Measurements from ENCODE around the gene ZNF865. TPM values are rescaled to one million over a fixed set of nuclear protein-coding genes. Genes with fewer than 3 reads are reported as not detected.

ZNF865 gene
- polyA plus RNA-seq, 1 donor (not counting 4 experiments of a cell fraction or from before 2014, with no cell fraction given), result 1.1 TPM

DNA sequence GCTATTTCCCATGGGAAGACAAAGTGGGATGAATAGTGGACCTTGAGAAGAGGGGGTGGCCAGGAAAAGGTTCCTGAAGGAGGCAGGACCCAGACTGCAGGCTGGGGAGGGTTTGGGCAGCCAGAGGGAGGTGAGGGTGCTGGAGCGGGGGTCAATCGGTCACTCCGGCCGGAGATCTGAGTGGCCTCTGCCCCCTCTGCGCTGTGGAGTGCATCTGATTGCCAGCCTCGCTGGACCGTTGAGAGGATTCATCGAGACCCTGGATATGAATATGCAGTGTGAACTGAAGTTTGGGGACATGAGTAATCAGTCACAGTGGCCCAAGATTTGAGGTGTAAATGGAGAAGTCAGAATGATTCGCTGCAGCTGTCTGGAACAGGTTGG is 29.9 kb downstream of the ZNF865 start:
- Histone ChIP-seq H3K9me3 (ENCODE audit: control insufficient read depth, low read depth, low read length) (no peaks in the 10 kb centered on the region), H3K36me3 (ENCODE audit: control insufficient read depth in 2 of 2, extremely low read depth in 1 of 2, insufficient read depth in 2 of 2, low read length in 2 of 2) (peaks cover 0 to 2% of the 10 kb centered on the region in 2 experiments), H3K4me2 (ENCODE audit: control insufficient read depth, extremely low read depth, insufficient read depth, low read depth, low read length) (peak overlapping the region; percentile 98), H3K4me3 (ENCODE audit: control insufficient read depth in 2 of 3, extremely low read depth in 1 of 3, insufficient read depth in 2 of 3, low read depth in 1 of 3, low read length in 3 of 3) (peak overlapping the region; percentile 88 to 99 (median 95)), H2AFZ (ENCODE audit: control insufficient read depth, low read length) (peak overlapping the region; percentile 76), H3K79me2 (ENCODE audit: control insufficient read depth, insufficient read depth, low read length) (peaks cover 34% of the 10 kb centered on the region), H3K4me1 (ENCODE audit: control insufficient read depth, extremely low read depth, insufficient read depth, low read length) (peaks cover 19% of the 10 kb centered on the region), H3K27me3 (ENCODE audit: control insufficient read depth, extremely low read depth, insufficient read depth, low read length) (no peaks in the 10 kb centered on the region), H3K9ac (ENCODE audit: control insufficient read depth, extremely low read depth, insufficient read depth, low read length) (peak overlapping the region; percentile 99), H3K9me1 (ENCODE audit: control insufficient read depth, extremely low read depth, insufficient read depth, low read length) (peaks cover 2% of the 10 kb centered on the region), H3K27ac (ENCODE audit: control insufficient read depth, insufficient read depth, low read length) (peak overlapping the region; percentile 94), H4K20me1 (ENCODE audit: control insufficient read depth, extremely low read depth, insufficient read depth, low read length) (no peaks in the 10 kb centered on the region)
- no peak for DNase-seq (ENCODE audit: low read depth, low spot score)
- FAIRE-seq, result no peak
- TF ChIP-seq, protein P1, sequence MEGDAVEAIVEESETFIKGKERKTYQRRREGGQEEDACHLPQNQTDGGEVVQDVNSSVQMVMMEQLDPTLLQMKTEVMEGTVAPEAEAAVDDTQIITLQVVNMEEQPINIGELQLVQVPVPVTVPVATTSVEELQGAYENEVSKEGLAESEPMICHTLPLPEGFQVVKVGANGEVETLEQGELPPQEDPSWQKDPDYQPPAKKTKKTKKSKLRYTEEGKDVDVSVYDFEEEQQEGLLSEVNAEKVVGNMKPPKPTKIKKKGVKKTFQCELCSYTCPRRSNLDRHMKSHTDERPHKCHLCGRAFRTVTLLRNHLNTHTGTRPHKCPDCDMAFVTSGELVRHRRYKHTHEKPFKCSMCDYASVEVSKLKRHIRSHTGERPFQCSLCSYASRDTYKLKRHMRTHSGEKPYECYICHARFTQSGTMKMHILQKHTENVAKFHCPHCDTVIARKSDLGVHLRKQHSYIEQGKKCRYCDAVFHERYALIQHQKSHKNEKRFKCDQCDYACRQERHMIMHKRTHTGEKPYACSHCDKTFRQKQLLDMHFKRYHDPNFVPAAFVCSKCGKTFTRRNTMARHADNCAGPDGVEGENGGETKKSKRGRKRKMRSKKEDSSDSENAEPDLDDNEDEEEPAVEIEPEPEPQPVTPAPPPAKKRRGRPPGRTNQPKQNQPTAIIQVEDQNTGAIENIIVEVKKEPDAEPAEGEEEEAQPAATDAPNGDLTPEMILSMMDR (optimal IDR thresholded peaks at IDR 0.05 in 1 of 3, IDR thresholded peaks at IDR 0.05 in 1 of 3, conservative IDR thresholded peaks at IDR 0.05 in 1 of 3; ENCODE audit: extremely low read depth in 1 of 3, insufficient read depth in 2 of 3, low read length in 3 of 3), result no peak
- no peak for TF ChIP-seq EZH2 (IDR thresholded peaks at IDR 0.05; ENCODE audit: low read length)
- dilution Hi-C loops (cut with MboI; ENCODE audit: extremely low pct_ligation_motif_present, low sequenced_read_pairs), result no loop called here

DNA sequence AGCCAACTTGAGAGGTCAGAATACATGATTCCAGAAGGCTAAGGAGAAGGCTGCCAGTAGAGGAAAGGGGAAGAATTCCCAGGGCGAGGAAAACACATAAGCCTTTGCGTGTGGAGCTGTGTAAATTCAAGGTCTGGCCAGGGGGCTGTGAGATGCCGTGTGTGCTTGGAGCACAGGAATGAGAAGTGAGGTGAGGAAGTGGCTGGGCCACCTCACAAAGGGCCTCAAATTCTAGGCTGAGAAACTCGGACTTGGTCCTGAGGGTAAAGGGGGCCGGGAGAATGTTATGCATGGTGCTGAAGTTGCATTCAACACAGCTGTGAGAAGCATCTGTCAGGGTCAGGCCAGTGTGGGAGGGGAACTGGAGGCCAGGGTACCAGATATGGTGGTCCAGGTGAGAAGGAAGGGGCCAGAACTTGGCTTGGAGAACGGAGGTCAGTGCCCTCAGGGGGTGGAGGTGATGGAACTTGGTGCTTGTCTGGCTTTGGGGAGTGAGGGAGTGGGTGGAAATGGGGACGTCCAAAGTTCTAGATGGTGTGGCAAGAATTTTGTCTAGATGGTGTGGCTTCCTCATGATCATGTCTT is 30.5 kb downstream of the ZNF865 start:
- peak overlapping the region; percentile 88 to 99 (median 95) for H3K4me3 ChIP-seq (ENCODE audit: control insufficient read depth in 2 of 3, extremely low read depth in 1 of 3, insufficient read depth in 2 of 3, low read depth in 1 of 3, low read length in 3 of 3)
- DNase-seq (ENCODE audit: low read depth, low spot score) (no peak), FAIRE-seq (no peak)
- peak overlapping the region; percentile 98 for H3K4me2 ChIP-seq (ENCODE audit: control insufficient read depth, extremely low read depth, insufficient read depth, low read depth, low read length)
- TF ChIP-seq, protein P1 (optimal IDR thresholded peaks at IDR 0.05 in 1 of 3, IDR thresholded peaks at IDR 0.05 in 1 of 3, conservative IDR thresholded peaks at IDR 0.05 in 1 of 3; ENCODE audit: extremely low read depth in 1 of 3, insufficient read depth in 2 of 3, low read length in 3 of 3), result no peak
- TF ChIP-seq EZH2 (IDR thresholded peaks at IDR 0.05; ENCODE audit: low read length), result no peak
- peak overlapping the region; percentile 94 for H3K27ac ChIP-seq (ENCODE audit: control insufficient read depth, insufficient read depth, low read length)
- H3K9me1 ChIP-seq (ENCODE audit: control insufficient read depth, extremely low read depth, insufficient read depth, low read length), result peaks cover 2% of the 10 kb centered on the region
- peak overlapping the region; percentile 99 for H3K9ac ChIP-seq (ENCODE audit: control insufficient read depth, extremely low read depth, insufficient read depth, low read length)
- peaks cover 21% of the 10 kb centered on the region for H3K4me1 ChIP-seq (ENCODE audit: control insufficient read depth, extremely low read depth, insufficient read depth, low read length)
- peaks cover 0 to 2% of the 10 kb centered on the region in 2 experiments for H3K36me3 ChIP-seq (ENCODE audit: control insufficient read depth in 2 of 2, extremely low read depth in 1 of 2, insufficient read depth in 2 of 2, low read length in 2 of 2)
- H2AFZ ChIP-seq (ENCODE audit: control insufficient read depth, low read length), result no peak overlapping the region
- no peaks in the 10 kb centered on the region for H4K20me1 ChIP-seq (ENCODE audit: control insufficient read depth, extremely low read depth, insufficient read depth, low read length)
- H3K79me2 ChIP-seq (ENCODE audit: control insufficient read depth, insufficient read depth, low read length), result peaks cover 34% of the 10 kb centered on the region
- dilution Hi-C loops (cut with MboI; ENCODE audit: extremely low pct_ligation_motif_present, low sequenced_read_pairs), result no loop called here
- H3K9me3 ChIP-seq (ENCODE audit: control insufficient read depth, low read depth, low read length), result no peaks in the 10 kb centered on the region
- H3K27me3 ChIP-seq (ENCODE audit: control insufficient read depth, extremely low read depth, insufficient read depth, low read length), result no peaks in the 10 kb centered on the region
